Smooth muscle cell (in vitro differentiated cells): ENCODE results near the gene ITPA. TPM values are rescaled to one million over a fixed set of nuclear protein-coding genes. Genes with fewer than 3 reads are reported as not detected.

Experiments
- DNase-seq: peaks from one replicate; lab custom pipeline; 2025; ENCODE audit not compliant: unreplicated experiment; lab: John Stamatoyannopoulos, UW
- H2AFZ ChIP-seq: fragments of 200-600 bp; sonication (generic); 2 replicates; pipeline ENCODE4 v1.6.0; 2016; ENCODE audit warnings: antibody characterized with exemption, low read depth, mild to moderate bottlenecking
- H3F3A ChIP-seq: fragments of 200-600 bp; sonication (generic); 2 replicates; pipeline ENCODE4 v1.6.0; 2017; ENCODE audit warnings: antibody characterized with exemption, low read depth
- H3K27ac ChIP-seq: fragments of 200-600 bp; sonication (generic); 2 replicates; pipeline ENCODE4 v1.5.1; 2016; ENCODE audit warnings: low read depth, mild to moderate bottlenecking
- H3K27me3 ChIP-seq: fragments of 200-600 bp; sonication (generic); 2 replicates; pipeline ENCODE4 v1.6.1; 2016; ENCODE audit warnings: low read depth, mild to moderate bottlenecking
- H3K36me3 ChIP-seq: fragments of 200-600 bp; sonication (generic); 2 replicates; pipeline ENCODE4 v1.5.1; 2016; ENCODE audit warnings: low read depth
- H3K4me1 ChIP-seq: fragments of 200-600 bp; sonication (generic); 2 replicates; pipeline ENCODE4 v1.5.1; 2016; ENCODE audit warnings: low read depth
- H3K4me2 ChIP-seq: fragments of 200-600 bp; sonication (generic); 2 replicates; pipeline ENCODE4 v1.6.0; 2016; ENCODE audit warnings: mild to moderate bottlenecking
- H3K4me3 ChIP-seq: fragments of 200-600 bp; sonication (generic); 2 replicates; pipeline ENCODE4 v1.5.1; 2016; ENCODE audit warnings: mild to moderate bottlenecking
- H3K79me2 ChIP-seq: fragments of 200-600 bp; sonication (generic); 2 replicates; pipeline ENCODE4 v1.6.0; 2016; ENCODE audit warnings: low read depth, mild to moderate bottlenecking
- H3K9ac ChIP-seq: fragments of 200-600 bp; sonication (generic); 2 replicates; pipeline ENCODE4 v1.6.0; 2016; ENCODE audit warnings: low read depth
- H3K9me3 ChIP-seq: fragments of 200-600 bp; sonication (generic); replicated peaks from 2 replicates; pipeline ENCODE4 v1.5.1; 2016; ENCODE audit warnings: low read depth
- H4K20me1 ChIP-seq: fragments of 200-600 bp; sonication (generic); 2 replicates; pipeline ENCODE4 v1.6.0; 2016; ENCODE audit warnings: low read depth
- WGBS: methylation state at CpG from one replicate; pipeline ENCODE4 v1.1.7; 2016; ENCODE audit warnings: low lambda C conversion rate; 5-methylcytosine and 5-hydroxymethylcytosine counted together
- polyA plus RNA-seq: library from polyadenylated mRNA; unstranded; fragments of >200 nt; fragmentation: Nextera tagmentation; extraction: Ambion mirVana; gene quantifications from 2 replicates; pipeline ENCODE4 v1.2.1, GENCODE V29; 2016
- total RNA-seq: library from RNA; depleted of rRNA; stranded (reverse); fragments of >200 nt; gene quantifications from 2 replicates; pipeline ENCODE4 v1.2.3, GENCODE V29; 2014
- TF ChIP-seq, protein P1 (sequence below): fragments of 200-600 bp; sonication (generic); IDR thresholded peaks from 2 replicates; pipeline ENCODE4 v1.5.1; 2017; ENCODE audit warnings: borderline replicate concordance, mild to moderate bottlenecking, antibody characterized with exemption; ENCODE audit not compliant: insufficient read depth, poor library complexity, severe bottlenecking

ITPA gene
- total and polyA plus RNA-seq, 2 experiments from 2014 or later, result 20.4 to 51.6 TPM

DNA sequence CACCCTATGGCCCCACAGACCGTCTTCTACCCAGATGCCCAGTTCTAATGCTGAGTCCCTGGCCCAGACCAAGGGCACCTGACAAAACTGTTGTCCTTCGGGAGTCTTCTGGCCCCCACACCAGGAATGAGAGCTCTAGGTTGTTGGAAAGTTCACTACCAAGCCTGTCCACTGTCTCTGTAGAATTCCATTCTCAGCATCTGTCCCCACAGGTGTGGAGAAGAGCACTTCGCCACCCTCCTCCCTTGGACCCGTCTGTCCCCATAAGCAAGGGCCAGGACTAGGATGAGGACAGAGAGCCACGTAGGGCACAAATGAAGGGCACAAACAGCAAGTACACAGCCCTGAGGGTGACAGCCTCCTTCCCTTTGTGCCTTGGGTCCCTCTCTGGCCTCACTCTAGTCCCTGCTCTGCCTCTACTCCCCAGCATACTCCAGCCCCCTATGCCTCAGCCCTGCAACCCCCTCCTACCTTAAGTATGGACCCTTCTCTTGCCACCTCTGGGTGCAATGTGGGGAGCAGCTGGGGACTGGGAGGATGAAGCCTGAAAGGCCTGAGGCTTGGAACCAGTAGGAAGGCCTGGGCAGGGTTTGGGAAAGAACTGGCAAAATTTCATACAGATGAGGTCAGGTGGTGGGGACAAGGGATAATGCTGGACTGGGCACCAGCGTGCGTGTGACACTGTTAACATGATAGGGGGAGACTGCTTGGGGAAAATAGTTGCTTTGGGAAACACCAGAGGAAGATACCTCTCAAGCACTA, 40.3 kb upstream of the ITPA start:
- no peaks in the 10 kb centered on the region for H3K79me2 ChIP-seq
- H3K27ac ChIP-seq, result no peak overlapping the region
- H3K4me3 ChIP-seq, result no peak overlapping the region
- H3K36me3 ChIP-seq, result no peaks in the 10 kb centered on the region
- no peaks in the 10 kb centered on the region for H3F3A ChIP-seq
- no peaks in the 10 kb centered on the region for H4K20me1 ChIP-seq
- peaks cover 19% of the 10 kb centered on the region for H3K27me3 ChIP-seq
- no peak for DNase-seq
- H3K9me3 ChIP-seq, result no peaks in the 10 kb centered on the region
- H3K4me2 ChIP-seq, result peak overlapping the region; percentile 77
- H3K9ac ChIP-seq, result no peak overlapping the region
- H2AFZ ChIP-seq, result no peak overlapping the region
- H3K4me1 ChIP-seq, result peaks cover 13% of the 10 kb centered on the region
- WGBS, result 89% methylated on average over 7 of the region's 7 CpGs
- TF ChIP-seq, protein P1, sequence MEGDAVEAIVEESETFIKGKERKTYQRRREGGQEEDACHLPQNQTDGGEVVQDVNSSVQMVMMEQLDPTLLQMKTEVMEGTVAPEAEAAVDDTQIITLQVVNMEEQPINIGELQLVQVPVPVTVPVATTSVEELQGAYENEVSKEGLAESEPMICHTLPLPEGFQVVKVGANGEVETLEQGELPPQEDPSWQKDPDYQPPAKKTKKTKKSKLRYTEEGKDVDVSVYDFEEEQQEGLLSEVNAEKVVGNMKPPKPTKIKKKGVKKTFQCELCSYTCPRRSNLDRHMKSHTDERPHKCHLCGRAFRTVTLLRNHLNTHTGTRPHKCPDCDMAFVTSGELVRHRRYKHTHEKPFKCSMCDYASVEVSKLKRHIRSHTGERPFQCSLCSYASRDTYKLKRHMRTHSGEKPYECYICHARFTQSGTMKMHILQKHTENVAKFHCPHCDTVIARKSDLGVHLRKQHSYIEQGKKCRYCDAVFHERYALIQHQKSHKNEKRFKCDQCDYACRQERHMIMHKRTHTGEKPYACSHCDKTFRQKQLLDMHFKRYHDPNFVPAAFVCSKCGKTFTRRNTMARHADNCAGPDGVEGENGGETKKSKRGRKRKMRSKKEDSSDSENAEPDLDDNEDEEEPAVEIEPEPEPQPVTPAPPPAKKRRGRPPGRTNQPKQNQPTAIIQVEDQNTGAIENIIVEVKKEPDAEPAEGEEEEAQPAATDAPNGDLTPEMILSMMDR, result no peak

DNA sequence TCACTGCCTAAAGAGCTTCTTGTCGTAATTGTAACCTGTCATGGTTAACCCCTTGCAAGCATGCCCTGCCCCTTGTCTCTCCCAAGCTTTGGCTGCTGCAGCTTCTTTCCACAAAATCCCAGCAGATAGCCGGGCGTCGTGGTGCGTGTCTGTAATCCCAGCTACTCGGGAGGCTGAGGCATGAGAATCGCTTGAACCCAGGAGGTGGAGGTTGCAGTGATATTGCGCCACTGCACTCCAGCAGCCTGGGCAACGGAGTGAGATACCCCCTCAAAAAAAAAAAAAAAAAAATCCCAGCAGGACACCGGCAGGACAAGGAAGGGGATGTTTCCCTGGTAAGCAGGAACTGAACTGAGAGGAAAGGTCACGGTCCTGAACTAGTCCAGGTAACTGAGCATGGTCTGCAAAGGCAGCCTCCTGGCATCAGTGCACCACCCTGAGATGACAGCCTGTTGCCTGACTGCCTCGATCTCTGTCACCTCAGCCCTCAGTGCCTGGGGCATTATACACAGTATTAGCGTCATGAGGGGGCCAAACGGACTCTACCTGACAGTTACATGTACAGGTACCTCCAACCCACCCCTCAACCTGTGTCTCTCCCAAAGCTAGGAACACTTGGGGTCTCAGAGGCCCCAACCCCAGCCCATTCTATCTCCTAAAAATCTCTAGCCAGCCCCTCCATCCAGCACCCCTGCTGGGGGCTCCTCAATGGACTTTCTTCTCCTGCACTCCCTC, 37.7 kb upstream of the ITPA start:
- TF ChIP-seq, protein P1, result no peak
- Histone ChIP-seq H3K9ac (no peak overlapping the region), H3F3A (no peaks in the 10 kb centered on the region), H3K9me3 (no peaks in the 10 kb centered on the region), H3K36me3 (no peaks in the 10 kb centered on the region), H3K4me1 (peaks cover 26% of the 10 kb centered on the region), H3K79me2 (no peaks in the 10 kb centered on the region), H3K4me3 (no peak overlapping the region), H3K27ac (no peak overlapping the region), H4K20me1 (no peaks in the 10 kb centered on the region), H2AFZ (no peak overlapping the region), H3K4me2 (no peak overlapping the region), H3K27me3 (peaks cover 19% of the 10 kb centered on the region)
- 78% methylated on average over 14 of the region's 14 CpGs for WGBS
- no peak for DNase-seq

DNA sequence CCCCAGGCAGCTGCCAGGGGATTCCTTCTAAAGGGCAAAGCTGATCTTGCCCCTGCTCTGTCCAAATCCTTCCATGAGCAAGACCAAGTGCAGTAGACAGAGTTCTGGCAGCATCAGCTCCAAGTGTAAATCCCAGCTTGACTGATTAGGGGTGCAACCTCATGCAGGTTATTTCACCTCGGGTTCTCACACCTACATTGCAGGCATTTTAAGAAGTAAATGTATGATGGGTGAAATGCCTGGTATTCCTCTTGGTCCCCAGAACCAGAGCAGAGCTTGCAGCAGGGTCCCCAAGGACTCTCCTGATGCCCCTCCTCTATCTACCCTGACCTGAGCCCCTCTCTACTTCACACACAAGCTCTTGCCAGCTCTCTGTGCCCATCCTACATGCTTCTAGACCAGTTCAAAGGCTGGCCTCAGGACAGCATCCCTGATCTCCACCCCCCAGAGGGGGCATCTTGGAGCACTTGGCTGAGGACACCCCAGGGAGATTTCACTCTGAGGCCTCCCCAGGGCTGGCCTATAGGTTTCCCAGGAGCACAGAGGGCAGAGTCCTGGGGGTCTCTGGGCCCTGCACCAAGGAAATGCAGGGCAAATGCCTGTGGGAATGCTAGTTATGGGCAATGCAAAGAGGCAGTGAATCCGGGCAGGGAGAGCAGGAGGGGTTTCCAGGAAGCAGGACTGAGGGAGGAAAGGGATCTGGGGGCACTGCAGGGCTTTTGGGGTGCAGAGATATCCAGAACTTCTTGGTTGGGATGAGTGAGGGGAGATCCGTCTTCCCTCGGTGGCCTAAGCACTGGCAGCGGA, 37.0 kb upstream of the ITPA start:
- Histone ChIP-seq H4K20me1 (no peaks in the 10 kb centered on the region), H2AFZ (no peak overlapping the region), H3F3A (no peaks in the 10 kb centered on the region), H3K27me3 (peaks cover 19% of the 10 kb centered on the region), H3K9me3 (no peaks in the 10 kb centered on the region), H3K36me3 (no peaks in the 10 kb centered on the region), H3K4me1 (peaks cover 26% of the 10 kb centered on the region), H3K9ac (no peak overlapping the region), H3K79me2 (no peaks in the 10 kb centered on the region), H3K4me3 (peak overlapping the region; percentile 98), H3K4me2 (peak overlapping the region; percentile 90), H3K27ac (no peak overlapping the region)
- WGBS, result 50% methylated on average over 2 of the region's 5 CpGs
- TF ChIP-seq, protein P1, result no peak
- no peak for DNase-seq
